HG02943 (cell line): Measurements from ENCODE around the gene FARS2.

Experiments
- ATAC-seq: cut with Tn5 transposase; IDR thresholded peaks from one replicate; pipeline ENCODE4 v1.9.1; 2021; ENCODE audit warnings: mild to moderate bottlenecking, low read depth, moderate library complexity; ENCODE audit not compliant: unreplicated experiment

The FARS2 gene

DNA sequence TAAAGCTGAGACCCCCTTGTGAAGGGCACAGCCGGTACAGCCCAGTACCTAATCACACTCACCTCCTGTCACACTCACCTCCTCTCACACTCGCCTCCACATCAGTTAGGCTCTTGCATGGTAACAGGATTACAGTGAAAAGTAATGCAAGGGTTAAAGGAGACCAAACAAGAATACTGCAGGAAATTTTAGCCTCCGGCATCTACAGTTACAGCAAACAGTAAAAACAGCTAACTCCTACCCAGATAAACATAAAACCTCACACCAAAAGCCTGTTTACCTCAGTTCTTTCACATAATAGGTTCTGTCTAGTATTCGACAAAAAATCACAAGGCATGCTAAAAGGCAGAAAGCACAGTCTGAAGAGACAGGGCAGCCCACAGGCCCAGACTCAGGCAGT is 55.6 kb downstream of the FARS2 start:
- no peak for ATAC-seq

DNA sequence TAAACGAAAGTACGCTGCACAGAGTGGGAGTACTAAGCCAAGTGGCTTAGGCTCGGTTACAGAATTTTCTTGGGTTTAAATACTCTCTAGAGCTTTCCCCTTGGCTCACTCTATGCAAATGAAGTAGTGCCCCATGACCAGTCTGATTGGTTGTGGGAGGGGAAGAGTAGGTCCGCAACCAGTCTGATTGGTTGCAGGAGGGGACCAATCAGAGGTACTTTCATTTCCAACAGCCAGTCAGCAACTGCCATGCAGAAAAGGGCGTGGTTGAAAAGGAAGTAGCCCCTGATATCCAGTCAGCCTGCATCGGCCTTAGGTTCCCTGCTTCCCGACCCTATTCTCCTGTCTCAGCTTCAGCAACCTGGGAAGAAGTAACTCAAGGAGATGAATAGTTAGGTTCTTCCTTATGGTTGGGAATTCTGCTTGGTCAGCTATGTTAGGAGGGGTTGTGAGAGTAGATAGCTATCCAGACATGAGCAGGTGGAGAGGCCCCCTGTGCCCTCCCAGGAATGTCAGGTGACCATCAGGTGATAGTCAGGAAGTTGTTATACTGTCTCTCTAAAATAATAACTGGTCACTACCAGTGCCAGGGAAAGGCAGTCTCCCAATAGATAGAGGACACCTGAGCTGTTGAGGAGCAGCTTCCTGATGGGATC is 57.4 kb downstream of the FARS2 start:
- ATAC-seq = no peak

GRCh38 chr6:5323979-5324378 is 62.7 kb downstream of the FARS2 start:
- ATAC-seq = no peak

GRCh38 chr6:5325173-5325572 is 63.9 kb downstream of the FARS2 start:
- ATAC-seq = no peak

GRCh38 chr6:5326022-5326641 is 64.8 kb downstream of the FARS2 start:
- no peak for ATAC-seq

- no peak for ATAC-seq
These were observed 67.5 kb downstream of the FARS2 start for GRCh38 chr6:5328800-5329199.

DNA sequence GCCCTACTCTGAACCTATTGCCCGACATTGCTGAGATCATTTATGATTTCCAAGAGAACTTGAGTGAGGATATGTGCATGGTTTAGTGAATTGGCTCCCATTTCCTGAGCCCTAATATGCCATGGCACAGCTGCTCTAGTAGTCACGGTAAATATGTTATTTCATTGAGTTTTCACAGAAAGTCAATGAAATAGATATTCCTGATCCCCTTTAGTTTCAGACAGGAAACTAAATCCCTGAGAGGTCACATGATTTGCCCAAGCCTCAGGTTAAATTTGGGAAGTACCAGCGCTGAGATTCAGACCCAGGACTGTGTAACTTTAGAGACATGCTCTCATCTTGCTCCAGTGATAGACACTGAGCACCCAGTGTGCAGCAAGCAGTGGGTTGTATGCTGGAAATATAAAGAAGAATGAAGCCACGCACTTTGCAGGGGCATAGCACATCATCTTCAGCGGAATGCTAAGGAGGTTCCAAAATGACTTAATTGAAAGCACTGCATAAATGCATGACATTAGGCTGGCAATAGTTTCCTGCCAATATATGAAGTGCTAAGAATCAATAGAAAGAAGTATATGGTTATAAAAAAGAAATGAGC is 70.6 kb downstream of the FARS2 start:
- no peak for ATAC-seq

- ATAC-seq = no peak
These were observed 72.3 kb downstream of the FARS2 start for GRCh38 chr6:5333658-5334057.

DNA sequence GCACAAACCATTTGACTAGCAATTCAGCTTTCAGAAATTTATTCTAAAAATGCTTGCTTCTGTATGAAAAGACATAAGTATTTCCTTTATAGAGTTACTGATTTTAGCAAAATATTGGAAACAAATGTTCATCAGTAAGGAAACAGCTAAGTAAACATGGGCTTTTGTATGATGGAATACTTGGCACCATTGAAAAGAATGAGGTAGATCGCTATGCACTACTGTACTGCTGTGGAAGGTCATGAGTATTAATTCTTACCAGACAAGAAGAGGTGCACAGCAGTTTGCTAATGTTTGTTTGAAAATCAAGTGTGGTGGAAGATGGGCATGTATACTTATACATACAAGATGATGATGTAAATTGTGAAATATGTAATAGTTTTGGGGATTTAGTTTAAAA is 73.0 kb downstream of the FARS2 start:
- ATAC-seq = no peak

GRCh38 chr6:5335020-5335419 is 73.7 kb downstream of the FARS2 start:
- no peak for ATAC-seq

- ATAC-seq = no peak
These were observed 76.3 kb downstream of the FARS2 start for GRCh38 chr6:5337573-5337972.

DNA sequence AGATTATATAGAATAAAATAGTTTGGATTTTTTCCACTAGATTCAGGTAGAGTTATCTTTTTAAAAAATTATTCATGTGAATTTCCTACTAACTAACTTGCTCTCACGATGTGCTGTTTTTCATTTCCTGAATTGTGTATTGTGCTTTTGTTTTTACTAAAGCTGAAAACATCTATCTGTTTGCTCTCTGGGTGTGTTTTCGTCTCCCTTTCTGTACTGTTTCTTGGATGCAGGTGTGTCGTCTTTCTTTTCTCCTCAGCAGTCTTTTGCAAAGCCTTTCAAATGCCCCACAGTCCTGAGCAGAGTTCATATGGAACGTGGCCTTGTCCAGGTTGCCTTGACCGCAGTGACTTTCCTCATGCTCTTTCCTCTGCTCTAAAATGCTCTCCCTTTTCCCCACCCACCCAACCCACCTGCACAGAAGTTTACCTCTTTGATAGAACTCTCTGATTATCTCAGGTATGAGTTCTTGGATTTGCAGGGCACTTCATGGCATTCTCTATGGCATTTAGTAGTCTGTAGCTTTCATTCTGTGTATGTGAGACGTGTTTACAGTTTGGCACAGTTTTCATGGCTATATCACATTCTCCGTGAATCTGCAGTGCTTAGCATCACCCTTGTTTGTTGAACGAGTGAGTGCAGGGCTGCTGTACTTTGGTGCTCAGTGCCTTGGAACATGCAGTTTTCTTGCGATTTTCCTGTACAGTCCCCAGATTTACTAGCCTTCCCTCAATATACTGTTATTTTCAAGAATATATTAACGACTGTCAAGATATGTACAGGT is 77.1 kb downstream of the FARS2 start:
- no peak for ATAC-seq

DNA sequence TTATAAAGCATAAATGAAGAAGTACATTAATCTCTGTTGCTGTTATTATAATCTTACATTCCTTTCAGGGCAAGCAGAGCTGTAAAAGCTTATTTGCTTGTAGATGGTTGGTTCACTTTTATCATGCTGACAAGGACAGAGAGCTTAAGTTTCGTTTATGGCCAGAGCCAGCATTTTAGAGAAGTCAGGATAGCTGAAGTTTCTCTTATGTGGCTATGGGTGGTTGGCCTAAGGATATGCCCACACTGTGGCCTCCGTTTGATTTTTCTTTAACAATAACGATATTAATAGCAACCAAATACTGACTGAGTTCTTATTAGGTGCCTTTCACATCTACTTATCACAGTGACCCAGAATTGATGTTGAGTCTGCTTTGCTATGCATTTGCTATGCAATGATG is 78.5 kb downstream of the FARS2 start:
- no peak for ATAC-seq

- no peak for ATAC-seq
These were observed 80.5 kb downstream of the FARS2 start for GRCh38 chr6:5341845-5342244.

DNA sequence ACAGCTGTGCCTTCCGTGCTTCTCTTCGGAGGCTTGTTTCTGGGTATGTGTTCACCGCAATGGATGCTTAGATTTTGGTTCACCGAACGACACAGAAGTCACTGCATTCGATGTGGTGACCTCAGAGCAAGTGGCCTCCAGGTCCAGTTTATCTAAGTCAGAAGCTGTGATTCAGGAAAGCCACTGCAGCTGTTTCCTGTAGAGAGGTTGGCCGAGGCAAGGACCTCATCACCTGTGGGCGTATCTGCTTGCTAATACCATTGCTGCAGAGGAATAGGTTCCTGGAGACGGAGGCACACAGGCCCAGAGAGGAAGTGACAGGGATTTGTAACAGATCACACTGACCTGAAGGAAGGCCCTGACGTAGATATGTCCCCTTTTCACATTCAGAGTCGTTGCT is 82.7 kb downstream of the FARS2 start:
- ATAC-seq = no peak

DNA sequence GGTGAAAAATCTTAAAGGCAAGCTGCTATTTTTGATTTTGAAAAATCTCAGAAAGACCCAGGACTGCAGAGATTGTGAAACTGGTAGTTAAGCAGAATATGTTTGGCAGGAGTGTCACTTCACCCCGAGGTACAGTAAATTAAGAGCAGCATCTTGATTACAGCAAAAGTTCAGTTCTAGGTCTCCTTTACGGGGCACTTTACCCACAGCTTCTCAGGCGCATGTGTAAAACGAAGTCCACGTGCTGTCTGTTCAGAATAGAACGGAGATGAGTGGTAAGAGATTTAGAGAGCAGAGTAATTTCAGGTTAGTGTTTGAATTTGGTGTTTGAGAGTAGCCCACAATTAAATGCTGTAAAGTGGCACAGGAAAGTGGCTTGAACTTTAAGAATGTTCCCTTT is 84.0 kb downstream of the FARS2 start:
- no peak for ATAC-seq

GRCh38 chr6:5351552-5352210 is 90.4 kb downstream of the FARS2 start:
- no peak for ATAC-seq

- ATAC-seq = no peak
These were observed 92.7 kb downstream of the FARS2 start for GRCh38 chr6:5353971-5354370.

GRCh38 chr6:5357486-5357885 is 96.2 kb downstream of the FARS2 start:
- ATAC-seq = no peak

- no peak for ATAC-seq
These were observed 98.1 kb downstream of the FARS2 start for GRCh38 chr6:5359417-5359816.

- no peak for ATAC-seq
These were observed 100.1 kb downstream of the FARS2 start for GRCh38 chr6:5361396-5361795.
